Uterus (tissue), 4 donors: ENCODE results near the gene OR51S1. TPM values are rescaled to one million over a fixed set of nuclear protein-coding genes. Genes with fewer than 3 reads are reported as not detected.

Source experiments
- DNase-seq, 2 donors: peaks; one replicate each; pipeline ENCODE4 v3.0.0-alpha.2; 2019 to 2020
- H3K27ac ChIP-seq, 2 donors: fragments of 200-600 bp; sonication (generic); 1 replicate in 1 of 2; 2 replicates in 1 of 2; pipeline ENCODE4 v1.5.1; 2016 to 2018
- H3K27me3 ChIP-seq, 2 donors: fragments of 200-600 bp; sonication (generic); one replicate each; pipeline ENCODE4 v1.5.1; 2018 to 2019; ENCODE audit warnings: control low read depth in 1 of 2
- H3K36me3 ChIP-seq, 2 donors: fragments of 200-600 bp; sonication (generic); one replicate each; pipeline ENCODE4 v1.5.1; 2019; ENCODE audit warnings: control low read depth in 1 of 2
- H3K4me1 ChIP-seq, 2 donors: fragments of 200-600 bp; sonication (generic); one replicate each; pipeline ENCODE4 v1.5.1; 2018 to 2019; ENCODE audit warnings: control low read depth in 1 of 2
- H3K4me3 ChIP-seq, 2 donors: fragments of 200-600 bp; sonication (generic); 1 replicate in 1 of 2; 2 replicates in 1 of 2; pipeline ENCODE4 v1.5.1; 2018 to 2019; ENCODE audit warnings: mild to moderate bottlenecking in 1 of 2
- H3K9me3 ChIP-seq, 2 donors: fragments of 200-600 bp; sonication (generic); one replicate each; pipeline ENCODE4 v1.5.1; 2019; ENCODE audit warnings: control low read depth in 1 of 2
- CTCF ChIP-seq, 4 experiments: fragments of 200-600 bp in 2 of 4; fragments of 450-650 bp in 2 of 4; sonication (generic) in 2 of 4; IDR thresholded peaks; one replicate each; pipeline ENCODE4 v1.5.1; 2016 to 2019; ENCODE audit warnings: antibody characterized with exemption in 4 of 4, mild to moderate bottlenecking in 2 of 4, moderate library complexity in 1 of 4
- POLR2A ChIP-seq, 2 donors: fragments of 450-650 bp; IDR thresholded peaks; one replicate each; pipeline ENCODE4 v1.6.1; 2016; ENCODE audit warnings: antibody characterized with exemption in 2 of 2, mild to moderate bottlenecking in 1 of 2, moderate library complexity in 1 of 2
- intact Hi-C: fragments of 100-400 bp; cut with DNase I; formaldehyde crosslinking; loops from one replicate; pipeline ENCODE4 v1.15.1; 2023; ENCODE audit warnings: low total_unique reads
- total RNA-seq, 4 donors: library from RNA; depleted of rRNA in 3 of 4; stranded (reverse); fragments of >200 nt in 3 of 4; gene quantifications; one replicate each; pipeline versions ENCODE4 v1.1.0 to v1.2.4, GENCODE V29; 2014 to 2023
- donor health status: DM: yes; HTN: yes; CAD: no.

OR51S1 gene
- total RNA-seq, 4 donors from 2014 or later, result not detected

GRCh38 chr11:4884361-4884760 is 35.4 kb upstream of the OR51S1 start:
- Histone ChIP-seq H3K4me1 (no peaks in the 10 kb centered on the region), H3K4me3 (no peak overlapping the region), H3K27me3 (no peaks in the 10 kb centered on the region), H3K36me3 (no peaks in the 10 kb centered on the region), H3K27ac (no peak overlapping the region), H3K9me3 (no peaks in the 10 kb centered on the region)
- intact Hi-C loops, result no loop called here
- TF ChIP-seq POLR2A (IDR thresholded peaks at IDR 0.05) (no peak), CTCF (IDR thresholded peaks at IDR 0.05) (no peak)
- DNase-seq, result no peak

GRCh38 chr11:4882543-4882942 is 33.5 kb upstream of the OR51S1 start:
- no peaks in the 10 kb centered on the region for H3K36me3 ChIP-seq
- intact Hi-C loops, result no loop called here
- TF ChIP-seq CTCF (IDR thresholded peaks at IDR 0.05) (no peak), POLR2A (IDR thresholded peaks at IDR 0.05) (no peak)
- no peak overlapping the region for H3K27ac ChIP-seq
- no peaks in the 10 kb centered on the region for H3K4me1 ChIP-seq
- H3K9me3 ChIP-seq, result no peaks in the 10 kb centered on the region
- no peak for DNase-seq
- H3K27me3 ChIP-seq, result no peaks in the 10 kb centered on the region
- no peak overlapping the region for H3K4me3 ChIP-seq

- intact Hi-C loops, result no loop called here
- no peak within 1 kb of the TSS for H3K27ac ChIP-seq
- H3K27me3 ChIP-seq, result no peaks in the 10 kb centered on the region
- no peaks in the 10 kb centered on the region for H3K36me3 ChIP-seq
- no peaks in the 10 kb centered on the region for H3K4me1 ChIP-seq
- no peaks in the 10 kb centered on the region for H3K9me3 ChIP-seq
- no peak within 1 kb of the TSS for H3K4me3 ChIP-seq
- no peak for DNase-seq
- TF ChIP-seq CTCF (IDR thresholded peaks at IDR 0.05), result no peak
- no peak for TF ChIP-seq POLR2A (IDR thresholded peaks at IDR 0.05)
Measured at GRCh38 chr11:4881860-4882500, 33.0 kb upstream of the OR51S1 start, which contains the start of gene OR51T1. Gene OR51T1 (plus strand): TSS chr11:4881900. CDS start chr11:4881900, 0 bp downstream.

GRCh38 chr11:4881188-4881587 is 32.2 kb upstream of the OR51S1 start:
- H3K36me3 ChIP-seq, result no peaks in the 10 kb centered on the region
- H3K4me3 ChIP-seq, result no peak overlapping the region
- no peak for DNase-seq
- H3K9me3 ChIP-seq, result no peaks in the 10 kb centered on the region
- no peak for TF ChIP-seq POLR2A (IDR thresholded peaks at IDR 0.05)
- TF ChIP-seq CTCF (IDR thresholded peaks at IDR 0.05), result no peak
- H3K27me3 ChIP-seq, result no peaks in the 10 kb centered on the region
- H3K4me1 ChIP-seq, result no peaks in the 10 kb centered on the region
- no peak overlapping the region for H3K27ac ChIP-seq
- intact Hi-C loops, result no loop called here

GRCh38 chr11:4865855-4866254 is 16.8 kb upstream of the OR51S1 start:
- no peak overlapping the region for H3K27ac ChIP-seq
- H3K4me3 ChIP-seq, result no peak overlapping the region
- intact Hi-C loops, result no loop called here
- TF ChIP-seq POLR2A (IDR thresholded peaks at IDR 0.05) (no peak), CTCF (IDR thresholded peaks at IDR 0.05) (no peak)
- DNase-seq, result no peak
- no peaks in the 10 kb centered on the region for H3K4me1 ChIP-seq
- no peaks in the 10 kb centered on the region for H3K36me3 ChIP-seq
- no peaks in the 10 kb centered on the region for H3K9me3 ChIP-seq
- no peaks in the 10 kb centered on the region for H3K27me3 ChIP-seq
